HFFc6 (cell line): ENCODE data around the gene CABLES2. TPM values are rescaled to one million over a fixed set of nuclear protein-coding genes. Genes with fewer than 3 reads are reported as not detected.

Source experiments
- DNase-seq: peaks from one replicate; pipeline ENCODE4 v3.0.0-alpha.2; 2018
- H3K27ac Mint-ChIP-seq: 2 replicates; pipeline ENCODE4 v1.8.0; 2020; ENCODE audit warnings: mild to moderate bottlenecking, mixed read lengths
- H3K27me3 Mint-ChIP-seq: 2 replicates; pipeline ENCODE4 v1.8.0; 2021; ENCODE audit warnings: mild to moderate bottlenecking, moderate library complexity, mixed read lengths; ENCODE audit not compliant: insufficient read depth
- H3K36me3 Mint-ChIP-seq: 2 replicates; pipeline ENCODE4 v1.8.0; 2021; ENCODE audit warnings: low read depth, mixed read lengths
- H3K4me1 Mint-ChIP-seq: 2 replicates; pipeline ENCODE4 v1.8.0; 2020; ENCODE audit warnings: low read depth, mixed read lengths
- H3K4me3 Mint-ChIP-seq: 2 replicates; pipeline ENCODE4 v1.8.0; 2020; ENCODE audit warnings: mild to moderate bottlenecking, moderate library complexity, mixed read lengths
- H3K9me3 Mint-ChIP-seq: 2 replicates; pipeline ENCODE4 v1.8.0; 2020; ENCODE audit warnings: mild to moderate bottlenecking, mixed read lengths
- CTCF ChIP-seq: fragments of 200-600 bp; sonication (generic); IDR thresholded peaks from 2 replicates; pipeline ENCODE4 v1.5.0; 2021; ENCODE audit warnings: antibody characterized with exemption, mild to moderate bottlenecking
- total RNA-seq, 6 experiments: library from RNA; stranded (reverse); fragmentation: NEBNext Ultra II Directional; extraction: Animal tissue kit (Norgen Biotek cat#: 25700); gene quantifications; 2 replicates in 1 of 6; 3 replicates in 5 of 6; pipeline ENCODE4 v1.2.3, GENCODE V29; 2021

The CABLES2 gene
- total RNA-seq, 6 experiments from 2014 or later: 4.9 to 7.0 (median 6.6) TPM

DNA sequence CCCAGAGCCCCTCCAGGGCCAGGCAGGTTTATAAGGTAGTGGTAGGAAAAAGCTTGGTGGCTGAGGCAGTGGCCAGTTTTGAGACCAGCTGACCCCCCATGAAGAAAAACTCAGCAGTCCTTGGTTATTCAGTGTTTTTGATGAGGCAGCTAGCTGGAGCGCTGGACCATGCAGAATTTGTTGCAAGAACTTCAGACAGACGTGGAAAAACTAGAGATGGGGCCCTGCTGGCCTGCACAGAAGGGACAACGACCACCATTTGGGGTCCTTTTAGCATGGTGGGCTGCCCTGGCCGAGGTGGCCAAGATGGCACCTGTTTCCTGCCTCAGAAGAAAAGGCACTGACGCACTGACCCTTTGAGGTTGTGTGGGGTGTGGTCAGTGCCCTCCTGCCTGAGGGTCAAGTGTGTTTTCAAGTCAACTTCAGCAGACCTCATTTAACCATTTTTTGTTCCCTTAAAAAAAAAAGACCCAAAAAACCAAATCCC is 17.4 kb downstream of the CABLES2 start:
- no peak overlapping the region for H3K4me3 Mint-ChIP-seq
- H3K9me3 Mint-ChIP-seq: no peaks in the 10 kb centered on the region
- TF ChIP-seq CTCF: no peak
- peaks cover 4% of the 10 kb centered on the region for H3K27me3 Mint-ChIP-seq
- H3K36me3 Mint-ChIP-seq: peaks cover 26% of the 10 kb centered on the region
- no peak for DNase-seq
- H3K4me1 Mint-ChIP-seq: peaks cover 32% of the 10 kb centered on the region
- peak overlapping the region; percentile 27; the same call in 1 of the 2 replicates for H3K27ac Mint-ChIP-seq

- Mint-ChIP-seq H3K9me3 (no peaks in the 10 kb centered on the region), H3K27me3 (peaks cover 4% of the 10 kb centered on the region), H3K4me1 (peaks cover 32% of the 10 kb centered on the region), H3K27ac (peak overlapping the region; percentile 24), H3K36me3 (peaks cover 26% of the 10 kb centered on the region), H3K4me3 (peak overlapping the region; percentile 93)
- DNase-seq: no peak
- TF ChIP-seq CTCF: peak; percentile 45
Observed at GRCh38 chr20:62388839-62389600, 18.1 kb downstream of the CABLES2 start.

GRCh38 chr20:62387933-62388635 is 19.0 kb downstream of the CABLES2 start:
- H3K27me3 Mint-ChIP-seq: peaks cover 4% of the 10 kb centered on the region
- no peaks in the 10 kb centered on the region for H3K9me3 Mint-ChIP-seq
- DNase-seq: no peak
- peak overlapping the region; percentile 71 for H3K27ac Mint-ChIP-seq
- H3K36me3 Mint-ChIP-seq: peaks cover 26% of the 10 kb centered on the region
- no peak for TF ChIP-seq CTCF
- peaks cover 32% of the 10 kb centered on the region for H3K4me1 Mint-ChIP-seq
- peak overlapping the region; percentile 93 for H3K4me3 Mint-ChIP-seq

DNA sequence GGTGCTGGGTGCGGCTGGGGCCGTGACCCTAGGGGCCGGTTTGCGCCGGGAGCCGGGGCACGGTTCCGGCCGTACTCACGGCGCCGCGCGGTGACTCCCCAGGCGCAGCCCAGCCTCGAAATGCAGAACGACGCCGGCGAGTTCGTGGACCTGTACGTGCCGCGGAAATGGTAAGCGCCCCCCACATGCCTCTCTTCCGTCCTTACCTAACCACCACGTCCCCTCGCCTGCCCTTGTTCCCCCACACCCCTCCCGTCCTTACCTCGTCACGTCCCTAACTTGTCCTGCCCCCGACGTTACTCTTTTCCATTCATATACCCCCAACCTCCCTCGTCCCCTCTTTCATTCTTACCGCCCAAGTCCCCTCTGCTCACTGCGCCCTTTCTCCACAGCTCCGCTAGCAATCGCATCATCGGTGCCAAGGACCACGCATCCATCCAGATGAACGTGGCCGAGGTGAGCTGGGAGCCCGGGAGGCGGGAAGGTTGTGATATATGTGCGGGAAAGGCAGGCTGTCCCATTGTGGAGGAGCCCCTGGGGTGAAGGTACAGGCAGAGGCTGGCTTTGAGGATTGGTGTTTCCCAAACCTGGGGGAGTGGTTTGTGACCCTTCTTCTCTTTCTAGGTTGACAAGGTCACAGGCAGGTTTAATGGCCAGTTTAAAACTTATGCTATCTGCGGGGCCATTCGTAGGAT is 19.7 kb downstream of the CABLES2 start:
- DNase-seq: no peak
- Mint-ChIP-seq H3K4me1 (peaks cover 32% of the 10 kb centered on the region), H3K27ac (peak overlapping the region; percentile 71), H3K9me3 (no peaks in the 10 kb centered on the region), H3K4me3 (peak overlapping the region; percentile 93), H3K36me3 (peaks cover 30% of the 10 kb centered on the region), H3K27me3 (peaks cover 4% of the 10 kb centered on the region)
- no peak for TF ChIP-seq CTCF

DNA sequence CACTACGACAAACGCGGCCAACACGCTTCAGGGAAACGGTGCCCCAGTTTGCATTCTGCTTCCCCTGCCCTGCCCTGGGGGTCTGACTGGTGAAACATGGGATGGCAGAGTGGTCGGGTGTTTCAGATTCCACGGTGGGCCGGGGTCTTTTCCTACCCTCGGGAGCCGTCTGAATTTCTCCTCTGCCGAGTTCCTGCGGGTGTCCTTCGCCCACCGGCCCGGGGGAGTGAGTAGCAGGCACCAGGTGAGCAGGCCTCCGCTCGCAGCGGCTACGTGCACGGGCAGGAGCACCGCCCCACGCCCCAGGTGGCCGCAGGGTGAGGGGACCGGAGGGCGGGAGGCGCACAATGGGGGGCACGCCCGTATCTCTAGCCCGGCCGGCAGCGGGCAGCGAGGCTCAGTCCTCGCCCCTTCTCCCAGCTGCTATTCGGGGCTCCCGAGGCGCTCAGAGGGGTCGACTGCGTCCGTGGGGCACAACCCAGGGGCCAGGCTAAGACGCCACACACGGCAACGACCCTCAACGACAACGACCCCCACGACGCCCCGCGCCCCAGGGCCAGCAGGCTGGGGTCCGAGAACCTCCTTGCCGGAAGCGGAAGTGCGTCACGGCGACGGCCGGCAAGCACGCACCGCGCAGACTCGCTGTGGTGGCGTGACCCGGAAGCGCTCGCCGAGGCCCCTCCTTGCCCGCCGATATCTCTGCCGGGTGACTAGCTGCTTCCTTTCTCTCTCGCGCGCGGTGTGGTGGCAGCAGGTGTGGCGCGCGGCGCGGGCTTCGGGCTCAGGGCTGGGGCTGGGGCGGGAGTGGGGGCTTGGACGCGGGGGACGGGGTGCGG is 20.5 kb downstream of the CABLES2 start, which contains the start of gene RPS21:
Gene RPS21, plus strand, starts transcription at position 721 of the 836 bp plus-strand sequence. CDS start 236 bp downstream, outside the sequence.
- peaks cover 32% of the 10 kb centered on the region for H3K4me1 Mint-ChIP-seq
- DNase-seq: peak; percentile 81
- peak within 1 kb of the TSS; percentile 79 for H3K27ac Mint-ChIP-seq
- H3K36me3 Mint-ChIP-seq: peaks cover 38% of the 10 kb centered on the region
- TF ChIP-seq CTCF: no peak
- peaks cover 4% of the 10 kb centered on the region for H3K27me3 Mint-ChIP-seq
- H3K9me3 Mint-ChIP-seq: peaks cover 5% of the 10 kb centered on the region
- H3K4me3 Mint-ChIP-seq: peak within 1 kb of the TSS; percentile 93
